ENCODE measurements around the gene SCAND1.
A peak's percentile ranks its signal among the peaks of the same experiment; 100 is the strongest.
"Not testable (repeated sequence)": the region's sequence is repeated elsewhere in the genome, so short reads cannot be mapped to it uniquely, and the experiment has no call there.

SCAND1 gene

DNA sequence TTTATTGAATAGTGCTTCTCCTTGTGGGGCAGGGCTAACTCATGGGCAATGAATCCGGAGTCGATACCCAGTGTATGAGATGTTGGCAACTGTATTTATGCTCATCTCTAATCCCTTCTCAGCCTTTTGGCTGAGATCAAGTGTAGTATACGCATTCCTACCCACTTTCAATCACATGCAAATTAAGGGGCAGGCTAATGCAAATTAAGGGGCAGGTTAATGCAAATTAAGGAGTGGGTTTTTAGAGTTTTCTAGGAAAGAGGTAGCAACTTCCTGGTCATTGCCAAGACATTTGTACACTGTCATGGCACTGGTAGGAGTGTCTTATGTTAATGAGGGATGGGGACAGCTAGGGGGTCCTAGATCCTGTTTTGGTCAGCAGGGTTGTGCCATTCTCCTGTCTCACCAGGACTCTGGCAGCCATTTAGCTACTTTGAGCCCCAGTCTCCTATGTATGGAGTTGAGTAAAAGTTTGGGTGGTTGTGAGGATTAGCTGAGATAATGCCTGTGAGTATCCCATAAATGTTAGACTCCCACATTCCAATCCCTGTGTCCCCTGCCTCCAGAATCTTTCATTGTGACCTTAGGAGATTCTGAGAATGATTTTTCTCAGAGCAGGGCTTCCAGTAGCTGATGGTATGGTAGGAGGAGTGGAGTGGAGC, 13.8 kb upstream of the SCAND1 start, which contains the start of gene CNBD2:
Gene CNBD2, plus strand, starts transcription at position 612 of the 662 bp plus-strand sequence. CDS start 173 bp downstream, outside the sequence.
- no peak within 1 kb of the TSS for H3K4me3 ChIP-seq (ENCODE audit: low read depth, low read length)
- no peak for DNase-seq (ENCODE audit: low read depth)

GRCh38 chr20:35963878-35964277, 9.6 kb upstream of the SCAND1 start:
- DNase-seq (ENCODE audit: low read depth): no peak

GRCh38 chr20:35959291-35959690, 5.0 kb upstream of the SCAND1 start:
- DNase-seq (ENCODE audit: low read depth); H3K4me3 ChIP-seq (ENCODE audit: low read depth, low read length): not testable (repeated sequence)

More at GRCh38 chr20:35963878-35964277, 9.6 kb upstream of the SCAND1 start:
- H3K4me3 ChIP-seq (ENCODE audit: low read depth, low read length): no peak overlapping the region

GRCh38 chr20:35956616-35957015, 2.3 kb upstream of the SCAND1 start:
- no peak overlapping the region for H3K4me3 ChIP-seq (ENCODE audit: low read depth, low read length)
- DNase-seq (ENCODE audit: low read depth): no peak

DNA sequence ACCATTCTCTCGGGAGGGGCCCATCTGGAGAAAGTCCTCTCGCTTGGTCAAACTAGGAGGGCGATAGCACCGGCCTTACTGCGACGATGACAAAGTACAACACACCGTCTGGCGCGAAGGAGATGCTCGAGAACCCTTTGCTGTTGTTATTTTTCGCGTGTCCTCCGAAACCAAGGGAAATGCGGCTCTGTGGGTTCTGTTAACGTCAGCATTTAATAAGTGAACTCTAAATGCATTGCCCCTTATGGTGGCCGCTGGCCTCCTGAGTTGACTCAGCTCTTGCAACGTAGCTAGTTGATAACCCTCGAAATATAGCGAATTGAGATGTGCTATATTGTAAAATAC, 577 bp upstream of the SCAND1 start:
- peak overlapping the region; percentile 95 for H3K4me3 ChIP-seq (ENCODE audit: low read depth, low read length)
- no peak for DNase-seq (ENCODE audit: low read depth)

DNA sequence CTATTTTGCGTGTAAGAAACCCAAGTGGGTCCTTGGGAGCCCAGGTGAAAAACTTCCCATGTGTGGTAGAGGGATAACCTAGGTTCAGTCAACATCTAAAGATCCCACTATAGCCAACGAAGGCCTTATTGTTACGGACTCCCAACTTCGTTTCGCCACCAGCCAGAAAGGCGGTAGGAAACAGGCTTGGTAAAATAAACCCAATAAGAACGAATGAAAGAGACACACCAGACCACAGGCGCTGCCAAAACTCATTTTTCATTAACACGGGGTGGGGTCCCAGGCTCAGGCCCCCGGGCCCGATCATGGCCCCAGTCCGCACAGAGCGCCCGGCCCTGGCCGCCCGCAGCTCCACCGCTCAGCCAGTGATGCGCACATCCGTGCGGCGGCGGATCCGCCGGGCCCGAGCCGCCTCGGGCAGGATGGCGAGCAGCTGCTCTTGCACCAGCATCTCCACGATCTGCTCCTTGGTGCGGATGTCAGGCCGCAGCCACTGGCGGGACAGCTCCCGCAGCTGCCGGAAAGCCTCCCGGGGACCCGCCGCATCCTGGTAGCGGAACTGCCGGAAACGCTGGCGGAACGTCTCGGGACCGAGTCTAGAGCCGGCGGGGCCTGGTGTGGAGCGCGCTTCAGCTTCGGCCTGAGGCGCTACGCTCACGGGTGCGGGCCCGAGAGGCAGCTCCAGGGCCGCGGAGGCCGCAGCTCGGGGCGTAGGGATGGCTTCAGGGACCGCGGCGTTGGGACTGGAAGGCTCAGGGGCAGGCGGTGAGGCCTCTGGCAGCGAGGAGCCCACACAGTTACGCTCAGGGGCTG, 709 bp downstream of the SCAND1 start:
- H3K4me3 ChIP-seq (ENCODE audit: low read depth, low read length): peak overlapping the region; percentile 95
- DNase-seq (ENCODE audit: low read depth): no peak

GRCh38 chr20:35952480-35953386, 1.6 kb downstream of the SCAND1 start:
- DNase-seq (ENCODE audit: low read depth): no peak
- peak overlapping the region; percentile 95 for H3K4me3 ChIP-seq (ENCODE audit: low read depth, low read length)

- not testable (repeated sequence) for DNase-seq (ENCODE audit: low read depth)
These were observed 2.2 kb downstream of the SCAND1 start for GRCh38 chr20:35952080-35952479.

GRCh38 chr20:35950093-35950492, 4.2 kb downstream of the SCAND1 start:
- H3K4me3 ChIP-seq (ENCODE audit: low read depth, low read length): no peak overlapping the region
- DNase-seq (ENCODE audit: low read depth): no peak

More at GRCh38 chr20:35952080-35952479, 2.2 kb downstream of the SCAND1 start:
- not testable (repeated sequence) for H3K4me3 ChIP-seq (ENCODE audit: low read depth, low read length)

DNA sequence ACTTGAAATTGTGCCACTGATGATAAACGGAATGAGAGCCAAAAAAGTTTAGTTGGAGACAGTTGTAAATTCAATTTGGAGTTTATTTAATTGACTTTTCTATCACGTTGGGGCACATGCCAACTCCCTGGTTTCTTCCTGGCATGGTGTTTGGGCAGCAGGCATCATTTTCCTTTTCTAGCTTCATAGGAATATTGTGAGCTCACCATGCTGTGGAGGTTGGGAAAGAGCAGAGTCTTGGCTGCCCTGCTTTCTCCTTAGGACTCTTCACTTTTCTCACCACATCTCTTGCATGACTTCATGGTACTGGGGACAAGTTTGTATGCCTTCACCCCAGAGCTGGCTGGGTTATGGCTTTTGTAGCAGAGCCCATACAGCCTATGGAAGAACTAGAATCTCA, 6.4 kb downstream of the SCAND1 start:
- H3K4me3 ChIP-seq (ENCODE audit: low read depth, low read length): no peak overlapping the region
- DNase-seq (ENCODE audit: low read depth): no peak

DNA sequence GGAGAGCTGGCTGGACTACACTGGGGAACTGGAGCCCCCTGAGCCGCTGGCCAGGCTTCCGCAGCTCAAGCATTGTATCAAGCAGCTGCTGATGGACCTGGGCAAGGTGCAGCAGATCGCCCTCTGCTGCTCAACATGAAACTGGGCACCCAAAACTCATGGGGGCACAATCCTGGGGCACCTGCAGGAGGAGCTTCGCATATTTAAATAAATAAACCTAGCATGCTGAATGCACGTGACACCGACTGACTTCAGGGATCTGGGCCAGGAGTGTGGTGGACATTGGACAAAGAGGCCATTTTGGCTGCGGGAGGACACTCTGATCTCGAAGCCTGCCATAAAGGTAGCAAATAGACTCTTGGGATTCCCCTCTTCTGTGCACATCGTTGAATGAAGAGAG, 6.8 kb downstream of the SCAND1 start:
- DNase-seq (ENCODE audit: low read depth): no peak
- H3K4me3 ChIP-seq (ENCODE audit: low read depth, low read length): no peak overlapping the region

GRCh38 chr20:35942243-35942642, 12.1 kb downstream of the SCAND1 start:
- DNase-seq (ENCODE audit: low read depth): no peak
- no peak overlapping the region for H3K4me3 ChIP-seq (ENCODE audit: low read depth, low read length)

- no peak overlapping the region for H3K4me3 ChIP-seq (ENCODE audit: low read depth, low read length)
- no peak for DNase-seq (ENCODE audit: low read depth)
These were observed 12.7 kb downstream of the SCAND1 start for GRCh38 chr20:35941620-35942019.

DNA sequence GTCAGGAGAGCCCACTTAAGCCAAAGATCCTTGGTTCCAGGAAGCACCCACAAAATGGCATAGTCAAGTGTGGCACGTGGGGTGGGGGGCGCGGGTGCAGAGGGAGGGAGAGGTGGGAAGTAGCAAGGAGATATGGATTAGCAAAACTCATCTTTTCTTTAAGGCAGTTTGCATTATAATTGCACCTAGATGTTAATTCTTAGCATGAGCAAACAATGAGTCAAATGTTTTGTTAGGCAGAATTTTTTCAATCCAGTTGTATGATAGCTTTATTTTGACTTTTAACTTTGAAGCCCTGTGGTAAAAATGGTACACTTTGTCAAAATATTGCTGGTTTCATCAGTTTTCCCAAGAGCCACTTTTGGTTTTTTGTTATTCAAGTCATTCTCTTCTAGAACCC, 15.0 kb downstream of the SCAND1 start:
- no peak overlapping the region for H3K4me3 ChIP-seq (ENCODE audit: low read depth, low read length)
- no peak for DNase-seq (ENCODE audit: low read depth)

GRCh38 chr20:35934050-35934449, 20.3 kb downstream of the SCAND1 start:
- DNase-seq (ENCODE audit: low read depth): no peak
- H3K4me3 ChIP-seq (ENCODE audit: low read depth, low read length): no peak overlapping the region

- DNase-seq (ENCODE audit: low read depth): no peak
- H3K4me3 ChIP-seq (ENCODE audit: low read depth, low read length): no peak overlapping the region
These were observed 25.0 kb downstream of the SCAND1 start for GRCh38 chr20:35929301-35929700.

GRCh38 chr20:35920523-35920922, 33.8 kb downstream of the SCAND1 start:
- H3K4me3 ChIP-seq (ENCODE audit: low read depth, low read length): no peak overlapping the region
- no peak for DNase-seq (ENCODE audit: low read depth)

DNA sequence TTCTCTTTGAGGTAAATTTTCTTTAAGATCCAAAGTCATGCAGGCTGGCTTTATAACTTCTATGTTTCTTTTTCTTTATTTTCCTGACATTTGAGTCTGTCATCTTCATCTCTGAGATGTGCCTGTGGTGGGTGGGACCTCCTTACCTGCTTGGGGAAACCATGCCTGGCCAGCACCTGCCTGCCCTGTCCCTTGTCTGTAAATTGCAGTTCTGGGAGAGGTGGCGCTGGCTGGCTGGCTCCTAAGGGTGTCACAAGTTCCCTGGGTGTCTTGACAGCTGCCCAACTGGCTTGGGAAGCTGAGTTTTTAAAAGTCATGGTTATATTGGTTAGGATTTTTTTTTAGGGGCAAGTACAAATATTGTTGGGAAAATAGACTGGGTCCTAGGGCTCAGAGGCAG, 36.3 kb downstream of the SCAND1 start:
- no peak for DNase-seq (ENCODE audit: low read depth)
- H3K4me3 ChIP-seq (ENCODE audit: low read depth, low read length): no peak overlapping the region

DNA sequence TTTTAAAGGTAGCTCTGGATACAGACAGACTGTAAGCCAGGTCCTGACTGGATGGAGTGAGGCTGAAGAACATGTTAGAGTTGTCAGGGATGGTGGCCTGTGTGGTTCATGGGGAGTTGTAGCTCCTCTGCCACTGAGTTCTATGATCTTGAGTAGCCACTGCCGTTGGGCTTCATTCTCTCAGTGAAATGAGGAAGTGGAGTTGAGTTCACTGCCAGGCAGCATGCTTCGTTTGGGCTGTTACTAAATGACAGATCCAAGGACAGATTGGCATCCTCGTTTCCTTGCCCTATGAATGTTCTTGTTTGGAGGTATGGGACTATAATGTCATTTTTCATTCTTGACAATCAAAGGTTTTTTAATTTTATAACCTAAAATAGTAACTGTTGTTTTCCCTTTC, 37.2 kb downstream of the SCAND1 start:
- DNase-seq (ENCODE audit: low read depth): no peak
- H3K4me3 ChIP-seq (ENCODE audit: low read depth, low read length): no peak overlapping the region

GRCh38 chr20:35912881-35913280, 41.4 kb downstream of the SCAND1 start:
- DNase-seq (ENCODE audit: low read depth): no peak
- H3K4me3 ChIP-seq (ENCODE audit: low read depth, low read length): no peak overlapping the region

Data from skeletal muscle cell (primary cell).